ENCODE data around the gene RAB40C. TPM values are rescaled to one million over a fixed set of nuclear protein-coding genes. Genes with fewer than 3 reads are reported as not detected.

Gene RAB40C
- total and polyA plus RNA-seq, 2 experiments from 2014 or later: 30.2 to 32.7 TPM

DNA sequence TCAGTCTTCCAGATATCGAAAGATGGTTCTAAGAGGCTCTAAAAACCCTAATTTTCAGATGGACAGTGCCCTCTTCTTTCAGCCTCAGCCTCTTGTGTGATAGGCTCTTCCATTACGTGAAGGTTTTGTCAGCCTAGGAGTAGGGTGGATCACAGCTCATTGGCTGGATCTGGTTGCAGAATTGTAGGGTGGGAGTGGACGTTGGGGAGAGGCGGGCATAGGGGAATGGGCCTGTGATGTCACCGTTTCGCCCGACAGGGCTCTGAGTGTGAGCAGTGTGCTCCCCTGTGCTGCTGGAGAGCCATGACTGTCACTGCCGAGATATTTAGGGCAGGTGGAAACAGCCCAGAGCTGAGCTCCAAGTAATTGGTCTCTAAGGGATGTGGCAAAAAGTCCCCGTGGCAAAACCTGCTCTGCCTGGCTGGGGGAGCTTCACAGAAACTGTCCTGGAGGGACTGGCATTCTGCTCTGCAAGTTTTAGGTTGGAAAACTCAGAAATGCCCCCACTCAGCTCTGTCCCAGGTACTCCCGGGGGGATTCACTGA is 34.7 kb downstream of the RAB40C start:
- Histone ChIP-seq H4K20me1 (ENCODE audit: insufficient read depth, poor library complexity, severe bottlenecking) (peaks cover 6% of the 10 kb centered on the region), H3K79me2 (peaks cover 3% of the 10 kb centered on the region), H2AFZ (no peak overlapping the region), H3K27ac (no peak overlapping the region), H3K9me3 (ENCODE audit: low read depth) (no peaks in the 10 kb centered on the region), H3K4me3 (no peak overlapping the region), H3K4me1 (ENCODE audit: insufficient read depth) (no peaks in the 10 kb centered on the region), H3K27me3 (no peaks in the 10 kb centered on the region), H3K36me3 (replicated peaks; ENCODE audit: insufficient read depth, low read depth) (no peaks in the 10 kb centered on the region), H3K4me2 (no peak overlapping the region), H3K9me2 (replicated peaks; ENCODE audit: insufficient read depth) (no peaks in the 10 kb centered on the region)
- 83% methylated on average over 10 of the region's 10 CpGs for WGBS (ENCODE audit: low lambda C conversion rate, missing lambda C conversion rate)
- no peak for DNase-seq (ENCODE audit: low spot score)
- TF ChIP-seq EZH2phosphoT487 (IDR thresholded peaks at IDR 0.05; ENCODE audit: low read depth, severe bottlenecking, unreplicated experiment): no peak
- TF ChIP-seq, protein P1, sequence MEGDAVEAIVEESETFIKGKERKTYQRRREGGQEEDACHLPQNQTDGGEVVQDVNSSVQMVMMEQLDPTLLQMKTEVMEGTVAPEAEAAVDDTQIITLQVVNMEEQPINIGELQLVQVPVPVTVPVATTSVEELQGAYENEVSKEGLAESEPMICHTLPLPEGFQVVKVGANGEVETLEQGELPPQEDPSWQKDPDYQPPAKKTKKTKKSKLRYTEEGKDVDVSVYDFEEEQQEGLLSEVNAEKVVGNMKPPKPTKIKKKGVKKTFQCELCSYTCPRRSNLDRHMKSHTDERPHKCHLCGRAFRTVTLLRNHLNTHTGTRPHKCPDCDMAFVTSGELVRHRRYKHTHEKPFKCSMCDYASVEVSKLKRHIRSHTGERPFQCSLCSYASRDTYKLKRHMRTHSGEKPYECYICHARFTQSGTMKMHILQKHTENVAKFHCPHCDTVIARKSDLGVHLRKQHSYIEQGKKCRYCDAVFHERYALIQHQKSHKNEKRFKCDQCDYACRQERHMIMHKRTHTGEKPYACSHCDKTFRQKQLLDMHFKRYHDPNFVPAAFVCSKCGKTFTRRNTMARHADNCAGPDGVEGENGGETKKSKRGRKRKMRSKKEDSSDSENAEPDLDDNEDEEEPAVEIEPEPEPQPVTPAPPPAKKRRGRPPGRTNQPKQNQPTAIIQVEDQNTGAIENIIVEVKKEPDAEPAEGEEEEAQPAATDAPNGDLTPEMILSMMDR (IDR thresholded peaks at IDR 0.05; ENCODE audit: poor library complexity): no peak
- TF ChIP-seq EZH2 (IDR thresholded peaks at IDR 0.05; ENCODE audit: borderline replicate concordance): no peak

DNA sequence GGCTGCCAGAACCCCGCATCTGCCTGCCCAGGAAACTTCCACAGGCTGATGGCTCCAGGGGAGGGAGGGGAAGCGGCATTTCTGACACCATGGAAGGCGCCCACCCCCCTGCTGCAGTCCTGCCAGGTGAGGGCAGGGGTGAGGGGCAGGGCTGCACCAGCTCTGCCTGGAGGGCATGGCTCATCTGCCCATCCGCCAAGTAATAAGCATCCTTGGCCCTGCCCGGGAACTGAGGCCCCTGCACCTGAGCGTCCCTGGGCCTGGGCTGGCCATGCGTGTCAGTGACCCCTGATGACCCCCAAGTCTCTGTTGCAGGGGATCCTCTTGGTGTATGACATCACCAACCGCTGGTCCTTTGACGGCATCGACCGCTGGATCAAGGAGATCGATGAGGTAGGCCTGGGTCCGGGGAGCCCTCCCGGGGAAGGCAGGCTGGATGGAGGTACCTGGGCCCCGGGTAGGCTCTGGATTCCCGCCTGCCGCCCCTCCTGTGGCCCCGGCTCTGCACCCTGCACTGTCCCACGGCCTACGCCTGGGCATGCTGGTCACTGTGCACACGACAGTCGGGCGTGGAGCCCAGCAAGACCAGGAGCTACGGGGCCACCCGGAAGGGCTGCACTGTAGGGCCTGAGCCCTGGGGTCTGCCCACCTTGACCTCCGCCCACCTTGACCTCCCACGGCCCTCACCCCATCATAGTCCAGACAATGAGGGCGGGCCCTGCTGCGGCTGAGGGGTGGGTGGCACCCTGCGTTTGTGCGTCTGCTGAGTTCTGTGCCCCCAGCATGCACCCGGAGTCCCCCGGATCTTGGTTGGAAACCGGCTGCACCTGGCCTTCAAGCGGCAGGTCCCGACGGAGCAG is 35.5 kb downstream of the RAB40C start:
- peaks cover 3% of the 10 kb centered on the region for H3K79me2 ChIP-seq
- no peak overlapping the region for H2AFZ ChIP-seq
- H3K4me1 ChIP-seq (ENCODE audit: insufficient read depth): peaks cover 5% of the 10 kb centered on the region
- DNase-seq (ENCODE audit: low spot score): no peak
- H3K27me3 ChIP-seq: no peaks in the 10 kb centered on the region
- H3K9me2 ChIP-seq (replicated peaks; ENCODE audit: insufficient read depth): no peaks in the 10 kb centered on the region
- 95% methylated on average over 36 of the region's 37 CpGs for WGBS (ENCODE audit: low lambda C conversion rate, missing lambda C conversion rate)
- H4K20me1 ChIP-seq (ENCODE audit: insufficient read depth, poor library complexity, severe bottlenecking): peaks cover 6% of the 10 kb centered on the region
- H3K36me3 ChIP-seq (replicated peaks; ENCODE audit: insufficient read depth, low read depth): no peaks in the 10 kb centered on the region
- TF ChIP-seq EZH2 (IDR thresholded peaks at IDR 0.05; ENCODE audit: borderline replicate concordance) (no peak), EZH2phosphoT487 (IDR thresholded peaks at IDR 0.05; ENCODE audit: low read depth, severe bottlenecking, unreplicated experiment) (no peak)
- TF ChIP-seq, protein P1 (IDR thresholded peaks at IDR 0.05; ENCODE audit: poor library complexity): no peak
- no peak overlapping the region for H3K27ac ChIP-seq
- no peak overlapping the region for H3K4me3 ChIP-seq
- H3K9me3 ChIP-seq (ENCODE audit: low read depth): no peaks in the 10 kb centered on the region
- no peak overlapping the region for H3K4me2 ChIP-seq

GRCh38 chr16:625977-626765 is 36.3 kb downstream of the RAB40C start:
- TF ChIP-seq EZH2 (IDR thresholded peaks at IDR 0.05; ENCODE audit: borderline replicate concordance) (no peak), EZH2phosphoT487 (IDR thresholded peaks at IDR 0.05; ENCODE audit: low read depth, severe bottlenecking, unreplicated experiment) (no peak)
- TF ChIP-seq, protein P1 (IDR thresholded peaks at IDR 0.05; ENCODE audit: poor library complexity): no peak
- Histone ChIP-seq H3K27me3 (no peaks in the 10 kb centered on the region), H3K36me3 (replicated peaks; ENCODE audit: insufficient read depth, low read depth) (no peaks in the 10 kb centered on the region), H3K9me3 (ENCODE audit: low read depth) (no peaks in the 10 kb centered on the region), H3K79me2 (peaks cover 3% of the 10 kb centered on the region), H3K27ac (no peak overlapping the region), H2AFZ (no peak overlapping the region), H4K20me1 (ENCODE audit: insufficient read depth, poor library complexity, severe bottlenecking) (peaks cover 6% of the 10 kb centered on the region), H3K9me2 (replicated peaks; ENCODE audit: insufficient read depth) (no peaks in the 10 kb centered on the region), H3K4me1 (ENCODE audit: insufficient read depth) (peaks cover 13% of the 10 kb centered on the region), H3K4me3 (no peak overlapping the region), H3K4me2 (no peak overlapping the region)
- 94% methylated on average over 33 of the region's 35 CpGs for WGBS (ENCODE audit: low lambda C conversion rate, missing lambda C conversion rate)
- no peak for DNase-seq (ENCODE audit: low spot score)

Data from hepatocyte (in vitro differentiated cells).